Activated CD4-positive, CD25-positive, alpha-beta regulatory T cell (primary cell): ENCODE data around the gene STAP2.
"Not testable (repeated sequence)": the region's sequence is repeated elsewhere in the genome, so short reads cannot be mapped to it uniquely, and the experiment has no call there.

Source experiments
- DNase-seq, 4 experiments: peaks; one replicate each; lab custom pipeline; 2025; lab: John Stamatoyannopoulos, UW

STAP2 gene

DNA sequence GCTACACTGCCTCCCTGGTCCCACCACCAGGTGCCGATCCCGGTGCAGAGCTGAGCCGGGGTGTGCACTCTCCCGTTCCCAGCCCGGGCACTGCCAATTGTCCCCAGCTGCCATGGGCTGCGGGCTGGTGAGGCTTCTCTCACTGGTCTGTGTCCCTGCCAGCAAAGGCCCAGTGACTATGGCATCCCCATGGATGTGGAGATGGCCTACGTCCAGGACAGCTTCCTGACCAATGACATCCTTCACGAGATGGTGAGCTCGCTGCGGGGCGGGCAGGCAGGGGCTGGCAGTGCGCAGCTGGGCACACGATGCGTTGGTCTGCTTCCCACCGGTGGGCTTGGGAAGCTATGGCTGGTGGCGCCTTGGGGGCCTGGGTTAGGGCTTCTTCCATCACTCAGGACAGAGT is 19.3 kb upstream of the STAP2 start:
- DNase-seq: no peak

DNA sequence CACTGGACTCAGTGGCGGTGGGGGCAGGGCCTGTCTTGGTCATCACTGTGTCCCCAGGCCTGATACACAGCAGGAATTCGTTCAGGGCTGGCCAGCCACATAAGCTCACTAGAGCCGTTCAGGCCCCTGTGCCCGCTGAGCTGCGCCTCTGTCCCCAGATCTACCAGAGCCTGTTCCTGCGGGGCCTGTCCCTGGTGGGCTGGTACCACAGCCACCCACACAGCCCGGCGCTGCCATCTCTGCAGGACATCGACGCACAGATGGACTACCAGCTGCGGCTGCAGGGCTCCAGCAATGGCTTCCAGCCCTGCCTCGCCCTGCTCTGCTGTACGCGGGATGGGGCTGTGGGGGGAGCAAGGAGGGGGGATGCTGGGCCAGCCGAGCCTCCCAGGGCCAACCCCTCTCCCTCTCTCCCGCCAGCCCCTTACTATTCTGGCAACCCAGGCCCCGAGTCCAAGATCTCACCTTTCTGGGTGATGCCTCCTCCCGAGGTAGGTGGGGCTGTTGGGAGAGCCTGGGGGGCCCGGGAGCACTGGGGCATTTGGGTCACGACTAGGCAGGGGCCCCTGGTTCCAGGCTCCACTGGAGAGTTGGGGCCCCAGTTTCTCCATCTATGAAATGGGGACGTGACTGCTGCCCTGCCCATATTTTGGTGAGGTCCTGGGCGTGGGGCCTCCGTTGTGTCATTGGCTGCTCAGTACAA is 18.6 kb upstream of the STAP2 start:
- DNase-seq: no peak

- DNase-seq: no peak
Observed at GRCh38 chr19:4354897-4355296, 16.3 kb upstream of the STAP2 start.

DNA sequence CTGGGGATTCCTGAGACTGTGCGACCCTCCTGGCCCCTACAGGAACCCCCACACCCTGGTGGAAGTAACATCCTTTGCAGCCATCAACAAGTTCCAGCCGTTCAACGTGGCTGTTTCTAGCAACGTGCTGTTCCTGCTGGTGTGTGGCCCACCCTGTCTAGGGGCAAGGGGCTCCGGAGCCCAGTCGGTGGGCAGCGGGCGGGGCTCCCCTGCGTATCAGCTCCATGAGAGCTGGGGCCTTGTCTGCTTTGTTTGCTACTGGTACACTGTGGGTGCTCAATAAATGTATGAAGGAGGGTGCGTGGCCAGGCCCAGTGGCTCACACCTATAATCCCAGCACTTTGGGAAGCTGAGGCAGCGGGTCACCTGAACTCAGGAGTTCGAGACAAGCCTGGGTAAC is 15.7 kb upstream of the STAP2 start:
- DNase-seq: no peak

DNA sequence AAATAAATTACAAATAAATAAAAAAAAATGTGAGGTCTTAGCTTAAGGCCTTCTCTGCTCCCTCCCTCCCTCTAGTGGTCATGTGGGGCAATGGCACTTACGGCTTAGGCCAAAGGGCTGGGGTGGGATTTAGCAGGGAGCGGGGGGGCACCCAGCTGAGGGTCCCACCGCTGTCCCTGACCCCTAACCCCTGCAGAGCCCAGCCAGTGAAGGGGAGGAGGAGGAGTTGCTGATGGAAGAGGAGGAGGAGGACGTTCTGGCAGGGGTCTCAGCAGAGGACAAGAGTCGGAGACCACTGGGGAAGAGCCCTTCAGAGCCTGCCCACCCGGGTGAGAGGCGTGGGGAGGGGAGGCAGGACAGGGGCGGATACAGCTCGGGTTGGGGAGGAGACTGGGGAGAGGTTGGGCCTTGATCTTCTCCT is 14.1 kb upstream of the STAP2 start:
- peak in 2 of 4 experiments; percentile 30 to 42 for DNase-seq

DNA sequence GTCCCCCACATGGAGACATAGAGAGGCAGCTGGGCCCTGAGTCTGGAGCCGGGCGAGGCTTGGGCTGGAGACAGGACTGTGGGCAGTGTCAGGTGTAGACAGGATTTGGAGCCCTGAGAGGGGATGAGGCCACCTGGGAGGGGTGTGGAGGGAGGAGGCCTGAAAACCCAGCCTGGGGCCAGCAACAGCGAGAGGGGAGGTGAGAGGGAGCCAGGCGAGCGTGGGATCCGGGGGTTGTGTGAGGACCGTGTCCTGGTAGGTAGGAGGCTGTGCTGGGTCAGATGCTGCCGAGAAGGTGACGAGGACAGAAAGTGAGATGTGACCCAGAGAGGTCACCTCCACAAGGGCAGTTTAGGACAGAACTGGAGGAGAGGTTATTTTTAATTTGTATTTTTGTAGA is 12.1 kb upstream of the STAP2 start:
- DNase-seq: no peak

DNA sequence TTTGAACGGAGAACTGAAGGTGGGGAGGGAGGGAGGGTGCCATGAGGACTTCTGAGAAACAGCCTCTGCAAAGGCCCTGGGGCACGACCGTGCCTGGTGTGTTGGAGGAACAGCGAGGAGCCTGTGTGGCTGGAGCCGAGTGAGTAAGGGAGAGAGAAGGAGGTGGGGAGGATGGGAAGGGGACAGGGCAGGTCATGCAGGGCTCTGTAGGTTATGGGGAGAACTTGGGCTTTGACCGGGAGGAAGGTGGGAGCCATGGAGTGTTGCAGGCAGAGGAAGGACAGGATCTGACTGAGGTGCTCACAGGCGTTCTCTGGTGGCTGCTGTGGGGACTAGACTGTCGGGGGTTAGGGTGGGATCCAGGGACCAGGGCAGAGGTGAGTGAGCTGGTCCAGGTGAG is 11.5 kb upstream of the STAP2 start:
- DNase-seq: no peak

DNA sequence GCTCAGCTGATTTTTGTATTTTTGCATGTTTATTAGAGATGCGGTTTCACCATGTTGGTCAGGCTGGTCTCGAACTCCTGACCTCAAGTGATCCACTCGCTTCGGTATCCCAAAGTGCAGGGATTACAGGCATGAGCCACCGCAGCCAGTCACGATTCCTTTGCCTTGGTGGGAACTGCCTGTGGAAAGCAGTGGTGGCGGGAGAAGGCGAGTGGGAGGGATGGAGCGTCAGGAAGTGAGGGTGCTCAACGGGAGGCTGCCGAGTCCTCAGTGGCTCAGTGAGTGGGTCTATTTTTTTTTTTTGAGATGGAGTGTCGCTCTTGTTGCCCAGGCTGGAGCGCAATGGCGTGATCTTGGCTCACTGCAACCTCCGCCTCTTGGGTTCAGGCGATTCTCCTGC is 10.6 kb upstream of the STAP2 start:
- DNase-seq: not testable (repeated sequence)

DNA sequence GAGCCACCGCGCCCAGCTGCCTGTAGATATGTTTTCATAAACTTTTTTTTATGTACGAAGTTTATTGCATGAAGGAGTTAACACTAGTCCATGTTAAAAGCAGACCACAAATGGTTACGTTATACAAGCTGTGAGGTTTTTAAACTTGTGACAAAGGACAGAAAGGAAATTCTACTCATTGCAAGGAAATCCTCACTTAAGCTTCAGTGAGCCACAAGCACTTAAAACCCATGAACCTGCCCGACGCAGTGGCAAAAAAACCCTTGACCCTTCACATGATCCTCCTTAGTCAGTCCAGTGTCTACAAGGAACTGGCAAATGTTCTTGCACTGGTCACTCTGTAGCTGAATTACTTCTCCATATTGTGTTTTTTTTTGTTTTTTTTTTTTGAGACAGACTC is 8.9 kb upstream of the STAP2 start:
- DNase-seq: no peak

DNA sequence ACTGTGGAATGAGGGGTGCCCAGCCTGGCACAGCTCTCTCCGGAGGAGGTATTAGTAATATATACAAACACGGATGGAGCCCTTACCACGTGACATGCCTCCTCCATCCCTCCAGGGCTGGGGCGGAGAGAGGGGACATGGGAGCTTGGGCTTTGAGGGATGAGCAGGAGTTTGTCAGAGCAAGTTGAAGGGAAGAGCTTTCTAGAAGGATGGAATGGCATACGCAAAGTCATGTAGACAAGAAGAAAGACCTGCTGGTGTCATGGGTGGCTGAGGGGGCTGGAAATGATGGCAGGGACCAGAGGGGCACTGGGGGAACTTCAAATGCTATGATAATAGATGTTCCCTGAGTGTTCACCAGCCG is 7.4 kb upstream of the STAP2 start:
- no peak for DNase-seq

- no peak for DNase-seq
Observed at GRCh38 chr19:4345342-4346019, 6.9 kb upstream of the STAP2 start.

GRCh38 chr19:4343370-4344307 is 5.0 kb upstream of the STAP2 start, which contains the start of gene MPND:
Gene MPND, plus strand, starts transcription at chr19:4343562. Its CDS starts 32 bp downstream, at chr19:4343594.
- peak; percentile 88 to 93 (median 91) for DNase-seq

GRCh38 chr19:4342615-4343369 is 4.2 kb upstream of the STAP2 start:
- peak; percentile 83 to 92 (median 90) for DNase-seq

- no peak for DNase-seq
Observed at GRCh38 chr19:4342314-4342614, 3.6 kb upstream of the STAP2 start.

DNA sequence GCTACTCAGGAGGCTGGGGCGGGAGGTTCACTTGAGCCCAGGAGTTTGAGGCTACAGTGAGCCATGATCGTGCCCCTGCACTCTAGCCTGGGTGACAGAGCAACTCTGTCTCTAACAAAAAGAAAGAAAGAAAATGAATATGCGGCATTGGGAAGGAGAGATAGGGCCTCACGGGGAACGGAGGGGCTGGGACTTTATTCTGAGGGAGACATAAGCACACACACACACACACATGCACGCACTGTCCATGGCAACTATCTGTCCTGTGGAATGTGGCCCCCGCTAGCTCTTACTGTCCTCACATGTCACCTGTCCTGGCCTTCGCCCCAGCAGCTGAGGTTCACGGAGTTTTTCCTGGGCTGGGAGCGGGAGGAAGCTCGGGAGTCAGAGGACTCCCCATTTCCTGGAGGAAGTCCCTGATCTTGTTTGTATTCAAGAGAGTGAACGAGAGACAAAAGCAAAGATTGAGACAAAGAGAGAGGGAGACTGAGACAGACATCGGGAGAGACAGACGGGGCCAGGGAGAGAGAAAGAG is 654 bp downstream of the STAP2 start:
- DNase-seq: no peak

- DNase-seq: no peak
Observed at GRCh38 chr19:4334929-4335570, 3.6 kb downstream of the STAP2 start.

- no peak for DNase-seq
Observed at GRCh38 chr19:4329858-4330257, 8.8 kb downstream of the STAP2 start.

GRCh38 chr19:4328991-4329681 is 9.5 kb downstream of the STAP2 start:
- peak in 1 of 4 experiments; percentile 23 for DNase-seq

GRCh38 chr19:4328243-4328990 is 10.2 kb downstream of the STAP2 start:
- DNase-seq: peak; percentile 86 to 100 (median 92)

DNA sequence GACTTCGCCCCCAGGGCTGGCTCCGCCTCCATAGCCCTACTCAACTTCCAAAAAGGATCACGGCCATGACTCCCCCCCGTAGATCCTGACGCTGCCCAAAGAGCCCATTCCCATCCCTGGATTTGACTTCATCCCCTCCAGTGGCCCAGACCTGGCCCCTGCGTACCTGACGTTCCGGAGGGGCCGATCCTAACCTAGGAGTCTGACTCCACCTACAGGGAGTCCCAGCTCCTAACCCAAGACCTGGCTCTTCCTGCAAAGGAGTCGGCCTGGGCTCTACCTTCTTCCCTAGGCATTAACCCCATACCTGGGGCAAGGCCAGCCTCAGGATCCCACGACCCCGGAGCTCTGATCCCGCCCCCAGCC is 10.8 kb downstream of the STAP2 start:
- DNase-seq: no peak
